Mesenchymal stem cell (in vitro differentiated cells and primary cell): Measurements from ENCODE around the gene KIF6.

Experiments
- DNase-seq: peaks from one replicate; pipeline ENCODE4 v3.0.0-alpha.2; 2013
- H2AFZ ChIP-seq: one replicate; pipeline ENCODE4 v1.6.1; 2013; ENCODE audit warnings: low read depth, mild to moderate bottlenecking, control low read depth, inconsistent platforms, low read length, moderate library complexity
- H2AK5ac ChIP-seq: 2 replicates; pipeline ENCODE4 v1.6.1; 2013; ENCODE audit warnings: low read length, moderate library complexity, mild to moderate bottlenecking, inconsistent platforms; ENCODE audit not compliant: severe bottlenecking
- H2BK120ac ChIP-seq: one replicate; pipeline ENCODE4 v1.6.1; 2013; ENCODE audit warnings: low read depth, mild to moderate bottlenecking, inconsistent platforms, low read length, moderate library complexity
- H2BK12ac ChIP-seq, 2 experiments: one replicate each; pipeline ENCODE4 v1.6.1; 2013; ENCODE audit warnings: inconsistent platforms in 2 of 2, low read length in 2 of 2, mild to moderate bottlenecking in 2 of 2, moderate library complexity in 2 of 2, control low read depth in 1 of 2
- H2BK15ac ChIP-seq: one replicate; pipeline ENCODE4 v1.6.1; 2013; ENCODE audit warnings: mild to moderate bottlenecking, low read depth, inconsistent platforms; ENCODE audit not compliant: poor library complexity, severe bottlenecking
- H2BK5ac ChIP-seq: 2 replicates; pipeline ENCODE4 v1.6.1; 2013; ENCODE audit warnings: low read depth, mild to moderate bottlenecking, low read length, control low read depth, inconsistent platforms; ENCODE audit not compliant: poor library complexity, severe bottlenecking
- H3K14ac ChIP-seq, 2 experiments: one replicate each; pipeline ENCODE4 v1.6.1; 2013; ENCODE audit warnings: inconsistent platforms in 2 of 2, low read length in 2 of 2, control low read depth in 1 of 2, mild to moderate bottlenecking in 1 of 2, moderate library complexity in 1 of 2
- H3K18ac ChIP-seq, 2 experiments: one replicate each; pipeline ENCODE4 v1.6.1; 2013; ENCODE audit warnings: inconsistent platforms in 2 of 2, low read length in 2 of 2, control low read depth in 1 of 2, low read depth in 1 of 2, mild to moderate bottlenecking in 1 of 2
- H3K23ac ChIP-seq, 2 experiments: one replicate each; pipeline ENCODE4 v1.6.1; 2013; ENCODE audit warnings: inconsistent platforms in 2 of 2, low read length in 2 of 2, mild to moderate bottlenecking in 2 of 2, moderate library complexity in 2 of 2, control low read depth in 1 of 2
- H3K27ac ChIP-seq: 2 replicates; pipeline ENCODE4 v1.5.1; 2013; ENCODE audit warnings: mild to moderate bottlenecking, moderate library complexity, low read length, control low read depth, inconsistent platforms; ENCODE audit not compliant: poor library complexity, severe bottlenecking
- H3K27me3 ChIP-seq, 2 experiments: 2 replicates each; pipeline versions ENCODE4 v1.6.1 to v1.7.0; 2013; ENCODE audit warnings: low read length in 2 of 2, mild to moderate bottlenecking in 2 of 2, moderate library complexity in 2 of 2, control low read depth in 1 of 2, inconsistent platforms in 1 of 2; ENCODE audit not compliant: control insufficient read depth in 1 of 2, insufficient read depth in 1 of 2
- H3K36me3 ChIP-seq, 2 experiments: 2 replicates each; pipeline versions ENCODE4 v1.6.1 to v1.7.0; 2013; ENCODE audit warnings: low read length in 2 of 2, control low read depth in 1 of 2, inconsistent platforms in 1 of 2, low read depth in 1 of 2, mild to moderate bottlenecking in 1 of 2; ENCODE audit not compliant: insufficient read depth in 2 of 2, control insufficient read depth in 1 of 2
- H3K4ac ChIP-seq, 2 experiments: one replicate each; pipeline ENCODE4 v1.6.1; 2013; ENCODE audit warnings: inconsistent platforms in 2 of 2, low read length in 2 of 2, mild to moderate bottlenecking in 2 of 2, moderate library complexity in 2 of 2, control low read depth in 1 of 2, low read depth in 1 of 2
- H3K4me1 ChIP-seq: 2 replicates; pipeline ENCODE4 v1.6.1; 2013; ENCODE audit warnings: low read depth, low read length, control low read depth; ENCODE audit not compliant: control insufficient read depth, insufficient read depth
- H3K4me2 ChIP-seq: 2 replicates; pipeline ENCODE4 v1.6.1; 2013; ENCODE audit warnings: low read length, mild to moderate bottlenecking, inconsistent platforms; ENCODE audit not compliant: poor library complexity, severe bottlenecking
- H3K4me3 ChIP-seq, 2 experiments: 2 replicates each; pipeline versions ENCODE4 v1.5.1 to v1.7.0; 2013; ENCODE audit warnings: low read length in 2 of 2, mild to moderate bottlenecking in 2 of 2, control low read depth in 1 of 2, low read depth in 1 of 2; ENCODE audit not compliant: insufficient read depth in 1 of 2
- H3K79me1 ChIP-seq: replicated peaks from 2 replicates; pipeline ENCODE4 v1.6.1; 2013; ENCODE audit warnings: mild to moderate bottlenecking, control low read depth, low read length, inconsistent platforms; ENCODE audit not compliant: poor library complexity, severe bottlenecking
- H3K9ac ChIP-seq: 2 replicates; pipeline ENCODE4 v1.7.0; 2013; ENCODE audit warnings: mild to moderate bottlenecking, low read length, moderate library complexity
- H3K9me3 ChIP-seq: 2 replicates; pipeline ENCODE4 v1.7.0; 2013; ENCODE audit warnings: mild to moderate bottlenecking, low read length; ENCODE audit not compliant: control insufficient read depth
- H4K8ac ChIP-seq: one replicate; pipeline ENCODE4 v1.6.1; 2013; ENCODE audit warnings: inconsistent platforms, mild to moderate bottlenecking, low read length, moderate library complexity
- H4K91ac ChIP-seq: one replicate; pipeline ENCODE4 v1.6.1; 2013; ENCODE audit warnings: mild to moderate bottlenecking, low read length, inconsistent platforms
- WGBS: methylation state at CpG from one replicate; pipeline ENCODE4 v1.1.7; 2013; ENCODE audit warnings: mixed read lengths; 5-methylcytosine and 5-hydroxymethylcytosine counted together

Gene KIF6

DNA sequence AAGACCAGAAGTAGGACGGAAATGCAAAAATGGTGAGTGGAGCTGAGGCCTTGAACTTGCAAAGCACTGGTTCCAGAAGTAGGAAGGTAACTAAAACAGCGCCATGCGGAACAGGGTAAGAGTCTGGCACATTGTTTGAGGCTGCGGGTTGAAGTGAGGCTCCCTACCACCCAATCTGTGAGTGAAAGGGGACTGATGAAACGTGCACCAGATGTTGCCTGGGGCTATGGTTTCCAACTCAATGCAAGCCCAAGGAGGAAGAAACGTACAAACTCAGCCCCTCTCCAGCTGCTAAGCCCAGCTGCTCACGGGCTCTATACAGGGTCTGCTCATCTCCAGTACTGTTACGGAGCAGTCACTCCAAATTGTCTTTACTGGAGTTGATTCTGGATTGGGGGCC is 334.0 kb downstream of the KIF6 start:
- H3K79me1 ChIP-seq = no peaks in the 10 kb centered on the region
- H3K9ac ChIP-seq = no peak overlapping the region
- no peak overlapping the region for H4K91ac ChIP-seq
- H3K4me3 ChIP-seq = no peak overlapping the region
- no peak overlapping the region for H2BK15ac ChIP-seq
- H3K18ac ChIP-seq = no peak overlapping the region
- no peak overlapping the region for H2AK5ac ChIP-seq
- H2BK120ac ChIP-seq = no peak overlapping the region
- no peak overlapping the region for H2BK12ac ChIP-seq
- no peak overlapping the region for H2AFZ ChIP-seq
- no peaks in the 10 kb centered on the region for H3K36me3 ChIP-seq
- H3K9me3 ChIP-seq = no peaks in the 10 kb centered on the region
- H3K27ac ChIP-seq = no peak overlapping the region
- H3K4me2 ChIP-seq = no peak overlapping the region
- H4K8ac ChIP-seq = no peak overlapping the region
- no peak for DNase-seq
- H2BK5ac ChIP-seq = no peak overlapping the region
- 92% methylated on average over 8 of the region's 8 CpGs for WGBS
- H3K4ac ChIP-seq = no peak overlapping the region
- no peaks in the 10 kb centered on the region for H3K4me1 ChIP-seq
- no peak overlapping the region for H3K23ac ChIP-seq
- peak overlapping the region in 1 of 2 experiments; percentile 35 for H3K14ac ChIP-seq
- no peaks in the 10 kb centered on the region for H3K27me3 ChIP-seq

GRCh38 chr6:39389484-39389767 is 335.8 kb downstream of the KIF6 start:
- Histone ChIP-seq H3K27me3 (no peaks in the 10 kb centered on the region), H3K14ac (no peak overlapping the region), H3K18ac (peak overlapping the region in 1 of 2 experiments; percentile 63), H3K4me3 (no peak overlapping the region), H3K36me3 (no peaks in the 10 kb centered on the region), H2BK5ac (no peak overlapping the region), H3K27ac (no peak overlapping the region), H3K9me3 (no peaks in the 10 kb centered on the region), H3K23ac (no peak overlapping the region), H3K79me1 (no peaks in the 10 kb centered on the region), H2AK5ac (no peak overlapping the region), H3K9ac (no peak overlapping the region), H3K4me1 (no peaks in the 10 kb centered on the region), H4K91ac (no peak overlapping the region), H3K4ac (no peak overlapping the region), H4K8ac (no peak overlapping the region), H2BK120ac (no peak overlapping the region), H2AFZ (no peak overlapping the region), H2BK15ac (no peak overlapping the region), H3K4me2 (no peak overlapping the region), H2BK12ac (peak overlapping the region in 1 of 2 experiments; percentile 81)
- DNase-seq = peak; percentile 46
- WGBS = 57% methylated on average over 3 of the region's 3 CpGs

DNA sequence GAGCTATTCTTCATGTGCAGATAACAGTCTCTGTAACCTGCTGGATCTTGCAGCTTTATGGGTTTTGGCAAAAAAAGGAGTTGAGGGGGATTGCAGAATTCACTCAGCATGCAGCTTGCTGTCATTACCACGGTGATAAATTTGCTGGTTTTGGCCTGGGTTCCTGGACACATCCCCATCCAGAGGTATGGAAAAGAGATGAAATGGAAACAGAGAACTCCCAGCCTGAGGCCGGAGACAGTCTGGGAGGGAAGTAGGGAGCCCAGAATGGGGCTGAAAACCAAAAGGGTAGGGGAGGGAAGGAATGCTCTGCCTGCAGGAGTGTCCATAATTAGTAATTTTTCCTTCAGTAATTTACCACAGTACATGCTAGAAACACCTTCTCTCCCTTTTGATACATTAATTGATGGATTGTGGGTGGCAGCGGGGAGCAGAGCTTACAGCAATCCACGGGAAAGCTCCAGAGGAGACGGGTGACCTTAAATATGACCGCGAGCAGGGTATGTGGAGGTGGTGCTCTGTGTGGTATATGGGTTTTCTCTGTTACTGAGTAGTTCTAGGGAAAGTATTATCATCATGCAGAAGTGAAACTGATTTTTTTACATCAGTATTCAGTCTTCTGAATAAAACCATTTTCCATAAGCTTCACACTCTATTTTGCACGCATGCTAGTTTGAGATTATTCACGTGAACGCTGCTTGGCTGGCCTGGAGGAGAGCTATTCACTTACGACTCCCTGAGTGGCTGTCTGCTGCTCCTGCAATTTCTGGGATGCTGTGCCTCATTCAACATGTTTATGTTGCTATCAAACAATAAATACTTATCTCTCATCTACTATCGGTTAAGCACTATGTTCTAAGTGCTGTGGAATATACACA is 336.4 kb downstream of the KIF6 start:
- Histone ChIP-seq H2AK5ac (no peak overlapping the region), H3K18ac (peak overlapping the region; percentile 59 to 71), H2AFZ (no peak overlapping the region), H2BK5ac (no peak overlapping the region), H4K8ac (no peak overlapping the region), H3K9me3 (no peaks in the 10 kb centered on the region), H3K79me1 (no peaks in the 10 kb centered on the region), H3K4me2 (no peak overlapping the region), H4K91ac (peak overlapping the region; percentile 66), H3K4me3 (no peak overlapping the region), H3K4ac (no peak overlapping the region), H2BK15ac (no peak overlapping the region), H3K4me1 (no peaks in the 10 kb centered on the region), H3K27ac (no peak overlapping the region), H3K14ac (no peak overlapping the region), H3K23ac (no peak overlapping the region), H2BK120ac (no peak overlapping the region), H3K36me3 (no peaks in the 10 kb centered on the region), H3K27me3 (no peaks in the 10 kb centered on the region), H2BK12ac (peak overlapping the region in 1 of 2 experiments; percentile 6), H3K9ac (no peak overlapping the region)
- WGBS = 85% methylated on average over 12 of the region's 12 CpGs
- DNase-seq = no peak

DNA sequence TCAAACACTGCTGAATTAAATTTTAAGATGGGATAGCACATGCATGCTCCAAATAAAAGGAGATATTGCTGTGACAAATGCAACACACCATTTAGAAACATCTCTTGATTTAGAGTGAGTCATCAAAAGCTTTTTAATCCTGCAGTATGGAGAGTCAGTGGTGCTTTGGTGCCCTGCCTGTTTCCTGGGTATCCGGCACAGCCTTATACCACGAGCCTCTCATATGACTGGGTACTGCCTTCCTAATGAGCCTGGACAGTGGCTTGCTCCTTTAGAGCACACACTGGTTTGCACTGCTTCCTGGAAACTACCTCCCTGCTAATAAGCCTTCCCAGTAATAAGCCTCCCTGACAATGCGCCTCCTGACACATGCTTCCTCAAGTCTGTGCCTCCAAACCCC is 337.4 kb downstream of the KIF6 start:
- 82% methylated on average over 3 of the region's 3 CpGs for WGBS
- Histone ChIP-seq H2BK120ac (no peak overlapping the region), H2AFZ (no peak overlapping the region), H3K36me3 (no peaks in the 10 kb centered on the region), H3K4me1 (no peaks in the 10 kb centered on the region), H3K9me3 (peaks cover 3% of the 10 kb centered on the region), H3K4ac (peak overlapping the region in 1 of 2 experiments; percentile 9), H3K23ac (no peak overlapping the region), H2BK12ac (peak overlapping the region; percentile 9 to 23), H3K27ac (no peak overlapping the region), H3K79me1 (no peaks in the 10 kb centered on the region), H3K9ac (no peak overlapping the region), H3K4me3 (no peak overlapping the region), H3K4me2 (no peak overlapping the region), H4K8ac (no peak overlapping the region), H2BK5ac (no peak overlapping the region), H4K91ac (peak overlapping the region; percentile 23), H3K27me3 (no peaks in the 10 kb centered on the region), H3K14ac (no peak overlapping the region), H2BK15ac (no peak overlapping the region), H2AK5ac (no peak overlapping the region), H3K18ac (peak overlapping the region; percentile 13 to 48)
- no peak for DNase-seq
